ENCODE data around the gene CAMSAP1.
"Not testable (repeated sequence)": the region's sequence is repeated elsewhere in the genome, so short reads cannot be mapped to it uniquely, and the experiment has no call there.

The CAMSAP1 gene, protein sequence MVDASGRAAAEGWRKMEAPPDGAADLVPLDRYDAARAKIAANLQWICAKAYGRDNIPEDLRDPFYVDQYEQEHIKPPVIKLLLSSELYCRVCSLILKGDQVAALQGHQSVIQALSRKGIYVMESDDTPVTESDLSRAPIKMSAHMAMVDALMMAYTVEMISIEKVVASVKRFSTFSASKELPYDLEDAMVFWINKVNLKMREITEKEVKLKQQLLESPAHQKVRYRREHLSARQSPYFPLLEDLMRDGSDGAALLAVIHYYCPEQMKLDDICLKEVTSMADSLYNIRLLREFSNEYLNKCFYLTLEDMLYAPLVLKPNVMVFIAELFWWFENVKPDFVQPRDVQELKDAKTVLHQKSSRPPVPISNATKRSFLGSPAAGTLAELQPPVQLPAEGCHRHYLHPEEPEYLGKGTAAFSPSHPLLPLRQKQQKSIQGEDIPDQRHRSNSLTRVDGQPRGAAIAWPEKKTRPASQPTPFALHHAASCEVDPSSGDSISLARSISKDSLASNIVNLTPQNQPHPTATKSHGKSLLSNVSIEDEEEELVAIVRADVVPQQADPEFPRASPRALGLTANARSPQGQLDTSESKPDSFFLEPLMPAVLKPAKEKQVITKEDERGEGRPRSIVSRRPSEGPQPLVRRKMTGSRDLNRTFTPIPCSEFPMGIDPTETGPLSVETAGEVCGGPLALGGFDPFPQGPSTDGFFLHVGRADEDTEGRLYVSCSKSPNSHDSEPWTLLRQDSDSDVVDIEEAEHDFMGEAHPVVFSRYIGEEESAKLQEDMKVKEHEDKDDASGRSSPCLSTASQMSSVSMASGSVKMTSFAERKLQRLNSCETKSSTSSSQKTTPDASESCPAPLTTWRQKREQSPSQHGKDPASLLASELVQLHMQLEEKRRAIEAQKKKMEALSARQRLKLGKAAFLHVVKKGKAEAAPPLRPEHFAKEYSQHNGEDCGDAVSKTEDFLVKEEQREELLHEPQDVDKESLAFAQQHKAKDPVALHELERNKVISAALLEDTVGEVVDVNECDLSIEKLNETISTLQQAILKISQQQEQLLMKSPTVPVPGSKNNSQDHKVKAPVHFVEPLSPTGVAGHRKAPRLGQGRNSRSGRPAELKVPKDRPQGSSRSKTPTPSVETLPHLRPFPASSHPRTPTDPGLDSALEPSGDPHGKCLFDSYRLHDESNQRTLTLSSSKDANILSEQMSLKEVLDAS (N-terminal part only)

GRCh38 chr9:135907431-135908092 is at the start of gene CAMSAP1:
TSS of gene CAMSAP1 (minus strand) at chr9:135907546. CDS start at chr9:135907159, 387 bp downstream.
- peak; percentile 62 for DNase-seq

- no peak for DNase-seq
Observed at GRCh38 chr9:135956802-135957174, 49.4 kb upstream of the CAMSAP1 start.

GRCh38 chr9:135955934-135956801 is 48.8 kb upstream of the CAMSAP1 start:
- DNase-seq = no peak

- DNase-seq = no peak
Observed at GRCh38 chr9:135952664-135953206, 45.4 kb upstream of the CAMSAP1 start.

DNA sequence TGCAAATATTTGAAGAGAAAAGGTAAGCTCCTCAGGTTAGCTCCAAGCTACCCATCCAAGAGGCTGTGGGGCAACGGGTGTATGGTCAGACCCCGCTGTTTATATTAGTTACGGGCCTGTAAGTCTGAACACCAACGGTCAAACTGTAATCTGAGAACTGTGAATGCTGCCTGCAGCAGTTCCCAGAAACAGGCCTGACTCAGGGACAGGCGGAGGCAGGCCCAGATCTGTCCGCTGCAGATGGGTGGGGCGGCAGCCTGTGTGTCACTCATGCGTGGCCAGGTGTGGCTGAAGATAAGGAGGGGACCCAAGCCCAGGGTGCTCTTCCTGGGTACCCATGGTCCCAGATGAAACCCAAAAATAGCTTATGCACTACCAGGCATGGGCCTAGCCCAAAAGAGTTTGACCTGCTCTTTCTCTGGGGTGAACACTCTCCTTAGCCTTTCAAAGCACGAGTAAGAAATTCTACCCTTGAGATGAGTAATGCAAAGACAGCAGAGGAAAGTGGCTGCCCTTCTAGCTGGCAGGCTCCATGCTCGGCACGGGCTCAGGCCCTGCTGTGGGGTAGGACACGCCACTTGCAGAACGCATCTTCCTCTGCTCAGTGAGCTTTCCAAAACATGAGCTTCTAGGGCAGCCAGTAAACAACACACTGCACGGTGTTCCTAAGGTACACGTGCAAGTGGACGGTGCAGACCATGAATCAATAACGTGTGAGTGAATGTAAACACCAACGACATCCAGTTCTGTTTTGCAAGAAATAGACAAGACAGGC is 44.7 kb upstream of the CAMSAP1 start:
- DNase-seq = peak; percentile 42

GRCh38 chr9:135951310-135951709 is 44.0 kb upstream of the CAMSAP1 start:
- not testable (repeated sequence) for DNase-seq

- not testable (repeated sequence) for DNase-seq
Observed at GRCh38 chr9:135950841-135951240, 43.5 kb upstream of the CAMSAP1 start.

- no peak for DNase-seq
Observed at GRCh38 chr9:135950135-135950682, 42.9 kb upstream of the CAMSAP1 start.

DNA sequence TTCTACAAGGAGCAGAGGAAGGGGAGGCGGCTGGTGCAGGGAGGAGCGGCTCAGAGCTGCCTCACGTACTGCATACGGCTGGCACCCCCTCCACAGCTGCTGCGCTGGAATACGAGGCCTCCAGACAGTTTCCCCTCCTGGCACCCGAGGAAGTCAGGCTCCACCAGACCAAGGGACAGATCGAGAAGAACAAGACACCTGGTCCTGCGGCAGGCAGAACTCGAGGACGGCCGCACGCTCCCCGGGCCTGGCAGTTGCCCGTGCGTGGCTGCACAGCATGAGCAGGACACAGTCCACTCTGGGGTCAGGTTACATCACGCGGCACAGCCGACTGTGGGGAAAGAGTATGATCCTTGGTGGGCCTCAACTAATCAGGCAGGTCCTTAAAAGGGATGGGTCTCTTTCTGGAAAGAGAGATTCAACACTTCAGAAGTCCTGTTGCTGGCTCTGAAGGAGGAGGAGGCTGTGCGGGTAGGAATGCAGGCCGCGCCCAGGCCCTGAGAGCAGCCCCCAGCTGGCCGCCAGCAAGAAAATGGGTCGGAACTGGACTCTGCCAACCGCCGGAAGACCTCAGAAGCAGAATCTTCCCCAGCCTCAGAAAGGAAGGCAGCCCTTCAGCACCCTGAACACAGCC is 42.3 kb upstream of the CAMSAP1 start:
- DNase-seq = no peak

GRCh38 chr9:135948968-135949367 is 41.6 kb upstream of the CAMSAP1 start:
- DNase-seq = no peak

DNA sequence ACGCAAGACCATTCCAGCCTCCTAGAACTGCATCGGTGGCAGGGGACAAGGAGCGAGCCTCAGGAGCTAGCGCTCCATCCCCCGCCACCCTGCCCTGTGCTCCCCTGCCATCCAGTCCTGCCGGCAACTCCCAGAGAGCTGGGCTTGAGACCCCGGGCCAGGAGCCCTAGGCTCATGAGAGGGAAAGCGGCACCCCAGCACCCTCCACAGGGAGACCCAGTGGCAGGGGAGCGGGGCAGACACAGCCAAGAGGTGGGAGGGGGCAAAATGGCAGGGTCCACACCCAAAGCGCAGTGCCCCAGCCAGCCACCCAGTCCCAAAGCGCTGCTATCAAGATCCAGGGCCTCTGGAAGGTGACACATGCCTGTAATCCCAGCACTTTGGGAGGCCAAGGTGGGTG is 41.1 kb upstream of the CAMSAP1 start:
- DNase-seq = no peak

DNA sequence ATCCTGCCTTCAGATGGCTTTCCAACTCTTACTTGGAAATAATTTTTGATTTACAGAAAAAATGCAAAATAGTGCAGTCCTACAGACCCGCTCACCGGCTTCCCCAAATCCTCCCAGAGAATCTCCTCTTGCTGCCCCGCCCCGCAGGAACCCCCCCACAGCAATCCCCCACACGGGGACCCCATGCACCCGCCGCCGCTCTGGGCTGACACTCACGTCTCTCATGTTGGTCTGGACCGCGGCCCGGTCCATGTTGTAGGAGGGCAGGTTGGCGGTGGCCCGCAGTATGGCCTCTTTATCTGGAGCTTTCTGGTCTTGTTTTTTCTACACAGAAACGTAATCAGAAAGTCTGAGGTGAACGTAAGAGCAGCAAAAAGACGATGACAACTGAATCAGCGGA is 40.2 kb upstream of the CAMSAP1 start:
- no peak for DNase-seq

DNA sequence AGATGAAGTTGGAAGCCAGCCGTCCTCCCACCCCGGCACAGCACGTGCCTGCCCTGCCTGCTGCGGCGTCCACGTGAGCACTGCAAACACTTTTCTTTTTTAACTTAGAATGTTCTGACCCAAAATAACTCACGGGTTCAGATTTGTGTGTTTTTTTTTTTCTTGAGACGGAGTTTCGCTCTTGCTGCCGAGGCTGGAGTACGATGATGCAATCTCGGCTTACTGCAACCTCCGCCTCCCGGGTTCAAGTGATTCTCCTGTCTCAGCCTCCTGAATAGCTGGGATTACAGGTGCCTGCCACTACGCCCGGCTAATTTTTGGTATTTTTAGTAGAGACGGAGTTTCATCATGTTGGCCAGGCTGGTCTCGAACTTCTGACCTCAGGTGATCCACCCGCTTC is 39.8 kb upstream of the CAMSAP1 start:
- not testable (repeated sequence) for DNase-seq

DNA sequence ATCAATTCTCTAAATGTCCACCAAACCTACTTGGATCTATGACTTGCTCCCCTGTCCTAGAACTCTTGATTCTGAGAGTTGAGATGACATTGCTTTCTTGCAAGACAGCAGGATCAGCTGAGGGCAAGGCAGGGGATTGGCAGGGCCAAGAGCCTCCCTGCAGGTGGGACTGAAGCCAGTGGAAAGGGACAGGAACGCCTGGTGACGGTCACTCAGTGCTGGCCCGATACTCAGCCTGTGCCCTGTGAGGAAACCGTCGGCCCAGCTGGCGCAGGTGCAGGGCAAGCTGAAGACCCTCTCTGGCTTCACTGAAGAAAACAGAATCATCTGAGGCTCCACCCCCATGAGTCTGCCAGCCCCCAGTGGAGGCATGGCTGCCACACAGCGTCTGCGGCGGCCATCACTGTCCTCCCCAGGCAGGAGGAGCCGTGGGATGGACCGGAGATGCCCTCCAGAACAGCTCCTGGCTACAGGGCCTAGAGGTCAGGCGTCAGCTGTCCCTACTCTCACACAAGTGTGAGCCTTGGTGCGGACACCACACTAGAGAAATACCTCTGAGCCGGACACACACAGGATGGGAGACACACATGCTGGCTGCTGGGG is 39.1 kb upstream of the CAMSAP1 start:
- DNase-seq = no peak

- DNase-seq = no peak
Observed at GRCh38 chr9:135945969-135946368, 38.6 kb upstream of the CAMSAP1 start.

- DNase-seq = no peak
Observed at GRCh38 chr9:135944444-135945252, 37.3 kb upstream of the CAMSAP1 start.

DNA sequence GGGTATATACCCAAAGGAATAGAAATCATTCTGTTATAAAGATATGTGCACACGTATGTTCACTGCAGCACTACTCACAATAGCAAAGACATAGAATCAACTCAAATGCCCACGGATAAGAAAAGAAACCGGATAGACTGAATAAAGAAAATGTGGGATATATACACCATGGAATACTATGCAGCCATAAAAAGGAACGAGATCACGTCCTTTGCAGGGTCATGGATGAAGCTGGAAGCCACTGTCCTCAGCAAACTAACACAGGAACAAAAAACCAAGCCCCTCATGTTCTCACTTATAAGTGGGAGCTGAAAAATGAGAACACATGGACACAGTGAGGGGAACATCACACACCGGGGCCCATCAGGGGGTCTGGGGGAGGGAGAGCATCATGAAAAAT is 36.3 kb upstream of the CAMSAP1 start:
- not testable (repeated sequence) for DNase-seq

DNA sequence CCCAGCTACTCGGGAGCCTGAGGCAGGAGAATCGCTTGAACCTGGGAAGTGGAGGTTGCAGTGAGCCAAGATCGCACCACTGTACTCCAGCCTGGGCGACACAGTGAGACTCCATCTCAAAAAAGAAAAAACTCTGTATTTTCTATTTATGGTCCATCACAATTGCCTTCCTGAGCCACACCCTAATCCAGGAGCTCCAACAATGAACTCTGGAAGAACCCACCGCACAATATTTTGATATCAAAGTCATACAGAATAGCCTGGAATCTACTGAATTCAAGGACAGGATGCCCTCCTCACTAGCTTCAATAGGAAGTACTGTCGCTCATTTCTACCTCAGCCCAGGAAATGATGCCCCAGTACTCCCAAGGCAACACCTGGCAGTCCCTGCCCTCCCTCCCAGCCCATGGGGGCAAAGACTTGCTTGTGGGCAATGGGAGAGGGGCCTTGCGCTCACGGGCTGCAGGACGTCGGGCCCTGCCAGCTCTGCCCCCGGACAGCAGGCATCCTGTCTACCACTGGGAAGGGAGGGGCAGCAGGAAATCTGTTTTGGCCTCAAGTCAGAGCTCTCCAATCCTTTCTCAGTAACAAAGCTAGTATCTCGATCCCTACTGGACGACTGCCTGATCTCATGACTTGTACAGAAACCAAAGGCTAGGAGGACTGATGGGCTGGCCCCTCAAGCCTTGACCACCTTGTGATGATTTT is 34.1 kb upstream of the CAMSAP1 start:
- no peak for DNase-seq
